Right atrium auricular region (tissue), 2 donors: ENCODE measurements around the gene LGALS4. TPM values are rescaled to one million over a fixed set of nuclear protein-coding genes. Genes with fewer than 3 reads are reported as not detected.
"Not testable (repeated sequence)": the region's sequence is repeated elsewhere in the genome, so short reads cannot be mapped to it uniquely, and the experiment has no call there.

Experiments used
- DNase-seq: peaks from one replicate; pipeline ENCODE4 v3.0.0-alpha.2; 2019; ENCODE audit warnings: low spot score
- H3K27ac ChIP-seq, 2 donors: fragments of 200-600 bp; sonication (generic); 1 replicate in 1 of 2; 2 replicates in 1 of 2; pipeline ENCODE4 v1.5.1; 2016 to 2019
- H3K27me3 ChIP-seq, 2 donors: fragments of 200-600 bp; sonication (generic); one replicate each; pipeline versions ENCODE4 v1.5.1 to v1.6.0; 2017 to 2019
- H3K36me3 ChIP-seq: fragments of 200-600 bp; sonication (generic); one replicate; pipeline ENCODE4 v1.5.1; 2016
- H3K4me1 ChIP-seq, 2 donors: fragments of 200-600 bp; sonication (generic); one replicate each; pipeline versions ENCODE4 v1.5.1 to v1.6.0; 2017 to 2019
- H3K4me3 ChIP-seq, 2 donors: fragments of 200-600 bp; sonication (generic); 1 replicate in 1 of 2; 2 replicates in 1 of 2; pipeline ENCODE4 v1.5.1; 2017 to 2019; ENCODE audit warnings: mild to moderate bottlenecking in 1 of 2, moderate library complexity in 1 of 2
- H3K9me3 ChIP-seq, 2 donors: fragments of 200-600 bp; sonication (generic); one replicate each; pipeline ENCODE4 v1.5.1; 2019
- CTCF ChIP-seq, 2 donors: fragments of 200-600 bp; sonication (generic); IDR thresholded peaks; one replicate each; pipeline ENCODE4 v1.5.1; 2019; ENCODE audit warnings: antibody characterized with exemption in 2 of 2
- total RNA-seq, 2 donors: library from RNA; depleted of rRNA; stranded (reverse); fragments of >200 nt; gene quantifications; one replicate each; pipeline ENCODE4 v1.1.0, GENCODE V29; 2016

LGALS4 gene
- total RNA-seq, 2 donors from 2014 or later = 0.67 TPM; not detected in 1

GRCh38 chr19:38809592-38810252 lies 3.0 kb downstream of the LGALS4 start:
- no peak overlapping the region for H3K27ac ChIP-seq
- no peak overlapping the region for H3K4me3 ChIP-seq
- TF ChIP-seq CTCF (IDR thresholded peaks at IDR 0.05) = no peak
- peaks cover 2% of the 10 kb centered on the region for H3K36me3 ChIP-seq
- no peaks in the 10 kb centered on the region for H3K4me1 ChIP-seq
- H3K27me3 ChIP-seq = no peaks in the 10 kb centered on the region
- DNase-seq = no peak
- no peaks in the 10 kb centered on the region for H3K9me3 ChIP-seq

- no peak for DNase-seq
- Histone ChIP-seq H3K36me3 (no peaks in the 10 kb centered on the region), H3K4me3 (no peak overlapping the region), H3K27me3 (no peaks in the 10 kb centered on the region), H3K4me1 (no peaks in the 10 kb centered on the region), H3K27ac (no peak overlapping the region), H3K9me3 (no peaks in the 10 kb centered on the region)
- no peak for TF ChIP-seq CTCF (IDR thresholded peaks at IDR 0.05)
Measured at GRCh38 chr19:38808741-38809140, 4.0 kb downstream of the LGALS4 start.

- H3K27me3 ChIP-seq, H3K4me3 ChIP-seq, H3K27ac ChIP-seq, H3K9me3 ChIP-seq, H3K36me3 ChIP-seq, DNase-seq, H3K4me1 ChIP-seq: not testable (repeated sequence)
Measured at GRCh38 chr19:38807374-38808098, 5.2 kb downstream of the LGALS4 start.

GRCh38 chr19:38806371-38806770 lies 6.4 kb downstream of the LGALS4 start:
- H3K36me3 ChIP-seq = peaks cover 6% of the 10 kb centered on the region
- no peak for TF ChIP-seq CTCF (IDR thresholded peaks at IDR 0.05)
- no peaks in the 10 kb centered on the region for H3K27me3 ChIP-seq
- no peak overlapping the region for H3K4me3 ChIP-seq
- H3K27ac ChIP-seq = no peak overlapping the region
- no peaks in the 10 kb centered on the region for H3K9me3 ChIP-seq
- no peak for DNase-seq
- H3K4me1 ChIP-seq = no peaks in the 10 kb centered on the region

- no peaks in the 10 kb centered on the region for H3K27me3 ChIP-seq
- no peak overlapping the region for H3K27ac ChIP-seq
- H3K4me1 ChIP-seq = no peaks in the 10 kb centered on the region
- H3K9me3 ChIP-seq = no peaks in the 10 kb centered on the region
- no peak overlapping the region for H3K4me3 ChIP-seq
- DNase-seq = no peak
- H3K36me3 ChIP-seq = peaks cover 6% of the 10 kb centered on the region
- no peak for TF ChIP-seq CTCF (IDR thresholded peaks at IDR 0.05)
Measured at GRCh38 chr19:38805180-38805579, 7.6 kb downstream of the LGALS4 start.

GRCh38 chr19:38803543-38803942 lies 9.2 kb downstream of the LGALS4 start:
- Histone ChIP-seq H3K9me3 (no peaks in the 10 kb centered on the region), H3K27me3 (no peaks in the 10 kb centered on the region)

More at GRCh38 chr19:38803543-38803942, 9.2 kb downstream of the LGALS4 start:
- Histone ChIP-seq H3K27ac (no peak overlapping the region), H3K36me3 (peaks cover 6% of the 10 kb centered on the region), H3K4me3 (no peak overlapping the region), H3K4me1 (no peaks in the 10 kb centered on the region)
- no peak for DNase-seq
- no peak for TF ChIP-seq CTCF (IDR thresholded peaks at IDR 0.05)
